ENCODE results near the gene RLN2.

RLN2 gene

DNA sequence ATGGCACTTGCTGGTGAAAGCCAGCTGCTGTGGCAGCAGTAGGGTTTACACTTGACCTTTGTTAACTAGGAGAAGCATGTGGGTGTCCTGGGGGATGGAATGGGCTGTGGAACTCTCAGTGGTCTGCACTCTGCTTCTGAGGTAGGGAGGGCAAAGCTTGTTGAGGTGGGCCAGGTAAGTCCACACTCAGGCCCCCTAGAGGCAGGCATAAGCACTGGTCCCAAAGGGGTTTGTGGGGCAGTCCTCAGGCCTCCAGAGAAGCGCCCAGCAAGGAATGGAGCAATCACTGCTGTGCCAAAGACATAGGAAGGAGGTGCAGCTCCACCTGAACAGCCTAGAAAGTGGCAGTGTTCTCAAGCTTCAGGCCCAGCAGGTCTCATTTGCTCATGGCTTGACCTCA, 38.6 kb downstream of the RLN2 start:
- no peak for DNase-seq

GRCh38 chr9:5264219-5264595, 40.3 kb downstream of the RLN2 start:
- DNase-seq: no peak

DNA sequence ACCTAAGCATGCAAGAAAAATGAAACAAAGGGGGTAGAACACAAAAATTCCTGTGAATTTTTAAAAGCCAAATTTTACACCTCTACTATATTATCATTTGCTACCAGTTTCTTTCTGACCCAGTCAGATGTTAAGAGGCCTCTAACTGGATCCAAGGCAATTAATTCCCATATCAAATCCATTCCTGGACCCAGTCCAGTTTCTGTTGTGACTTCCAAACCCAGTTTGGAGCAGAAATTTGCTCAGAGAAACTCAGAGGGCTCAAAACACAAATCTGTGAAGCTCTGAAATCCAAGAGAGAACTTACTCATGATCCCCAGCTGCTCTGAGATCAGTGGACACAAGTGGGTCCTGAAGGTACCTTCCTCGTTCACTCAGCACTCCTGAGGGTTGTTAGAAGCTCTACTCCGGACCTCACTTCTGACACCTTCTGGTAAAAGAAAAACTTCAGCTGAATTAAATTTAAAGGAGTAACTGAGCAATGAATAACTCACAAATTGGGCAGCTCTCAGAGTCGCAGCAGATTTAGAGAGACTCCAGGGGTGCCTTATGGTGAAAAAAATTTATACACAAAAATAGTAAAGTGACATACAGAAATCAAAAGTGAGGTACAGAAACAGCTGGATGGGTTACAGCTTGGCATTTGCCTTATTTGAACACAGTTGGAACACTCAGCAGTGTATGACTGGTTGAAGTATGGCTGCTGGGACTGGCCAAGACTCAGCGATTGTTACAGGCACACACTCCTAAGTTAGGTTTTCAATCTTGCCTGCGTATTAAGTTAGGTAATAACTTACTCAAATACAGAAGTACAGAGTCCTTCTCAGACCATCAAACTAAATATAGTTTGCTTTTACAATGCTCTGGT, 40.9 kb downstream of the RLN2 start:
- DNase-seq: no peak

Measured in activated CD4-positive, CD25-positive, alpha-beta regulatory T cell (primary cell).